HL-60 (cell line): ENCODE results near the gene PTEN.

Source experiments
- DNase-seq, 2 experiments: peaks; one replicate each; pipeline ENCODE4 v3.0.0-alpha.2; 2010 to 2020; ENCODE audit warnings: low read depth in 1 of 2, low spot score in 1 of 2
- H3K27ac ChIP-seq: fragments of 250-450 bp; sonication (Bioruptor Pico); replicated peaks from 2 replicates; pipeline ENCODE4 v1.5.1; 2020; ENCODE audit warnings: mild to moderate bottlenecking, moderate library complexity
- H3K27me3 ChIP-seq: fragments of 250-450 bp; sonication (Bioruptor Pico); 2 replicates; pipeline ENCODE4 v1.5.1; 2021; ENCODE audit warnings: mild to moderate bottlenecking, moderate library complexity; ENCODE audit not compliant: insufficient read depth, poor library complexity, severe bottlenecking
- H3K4me3 ChIP-seq: replicated peaks from 2 replicates; pipeline ENCODE4 v1.5.1; 2011; ENCODE audit warnings: mild to moderate bottlenecking, control low read depth, low read length; ENCODE audit not compliant: insufficient read depth
- CTCF ChIP-seq: IDR thresholded peaks from one replicate; pipeline ENCODE4 v1.5.1; 2011; ENCODE audit warnings: low read length, control low read depth, inconsistent platforms; ENCODE audit not compliant: insufficient read depth
- GABPA ChIP-seq: IDR thresholded peaks from 2 replicates; pipeline ENCODE4 v1.6.1; 2012; ENCODE audit warnings: low read depth
- POLR2AphosphoS5 ChIP-seq: IDR thresholded peaks from 2 replicates; pipeline ENCODE4 v1.6.1; 2012; ENCODE audit warnings: low read depth
- SPI1 ChIP-seq: IDR thresholded peaks from 2 replicates; pipeline ENCODE4 v1.6.1; 2012; ENCODE audit warnings: low read depth, mild to moderate bottlenecking, borderline replicate concordance
- TF ChIP-seq, protein P1 (sequence below): IDR thresholded peaks from 2 replicates; pipeline ENCODE4 v1.6.1; 2012; ENCODE audit warnings: low read depth; ENCODE audit not compliant: insufficient replicate concordance

The PTEN gene

DNA sequence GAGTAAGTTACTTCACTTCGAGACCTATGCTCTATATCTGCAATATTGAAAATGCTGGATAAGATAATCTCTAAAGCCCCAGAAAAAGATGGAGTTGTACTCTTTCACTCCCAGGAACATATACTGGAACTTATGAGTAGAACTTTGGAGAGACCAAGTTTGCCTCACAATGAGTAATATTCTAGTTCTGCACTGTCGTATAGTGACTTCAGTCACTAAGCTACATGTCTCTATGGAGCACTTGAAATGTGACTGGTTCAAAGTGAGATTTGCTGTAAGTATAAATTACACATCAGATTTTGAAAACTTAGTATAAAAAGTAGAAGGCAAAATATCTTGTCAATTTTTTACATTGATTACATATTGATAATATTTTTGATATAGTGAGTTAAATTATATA is 116.4 kb downstream of the PTEN start:
- H3K27me3 ChIP-seq: no peaks in the 10 kb centered on the region
- TF ChIP-seq, protein P1, sequence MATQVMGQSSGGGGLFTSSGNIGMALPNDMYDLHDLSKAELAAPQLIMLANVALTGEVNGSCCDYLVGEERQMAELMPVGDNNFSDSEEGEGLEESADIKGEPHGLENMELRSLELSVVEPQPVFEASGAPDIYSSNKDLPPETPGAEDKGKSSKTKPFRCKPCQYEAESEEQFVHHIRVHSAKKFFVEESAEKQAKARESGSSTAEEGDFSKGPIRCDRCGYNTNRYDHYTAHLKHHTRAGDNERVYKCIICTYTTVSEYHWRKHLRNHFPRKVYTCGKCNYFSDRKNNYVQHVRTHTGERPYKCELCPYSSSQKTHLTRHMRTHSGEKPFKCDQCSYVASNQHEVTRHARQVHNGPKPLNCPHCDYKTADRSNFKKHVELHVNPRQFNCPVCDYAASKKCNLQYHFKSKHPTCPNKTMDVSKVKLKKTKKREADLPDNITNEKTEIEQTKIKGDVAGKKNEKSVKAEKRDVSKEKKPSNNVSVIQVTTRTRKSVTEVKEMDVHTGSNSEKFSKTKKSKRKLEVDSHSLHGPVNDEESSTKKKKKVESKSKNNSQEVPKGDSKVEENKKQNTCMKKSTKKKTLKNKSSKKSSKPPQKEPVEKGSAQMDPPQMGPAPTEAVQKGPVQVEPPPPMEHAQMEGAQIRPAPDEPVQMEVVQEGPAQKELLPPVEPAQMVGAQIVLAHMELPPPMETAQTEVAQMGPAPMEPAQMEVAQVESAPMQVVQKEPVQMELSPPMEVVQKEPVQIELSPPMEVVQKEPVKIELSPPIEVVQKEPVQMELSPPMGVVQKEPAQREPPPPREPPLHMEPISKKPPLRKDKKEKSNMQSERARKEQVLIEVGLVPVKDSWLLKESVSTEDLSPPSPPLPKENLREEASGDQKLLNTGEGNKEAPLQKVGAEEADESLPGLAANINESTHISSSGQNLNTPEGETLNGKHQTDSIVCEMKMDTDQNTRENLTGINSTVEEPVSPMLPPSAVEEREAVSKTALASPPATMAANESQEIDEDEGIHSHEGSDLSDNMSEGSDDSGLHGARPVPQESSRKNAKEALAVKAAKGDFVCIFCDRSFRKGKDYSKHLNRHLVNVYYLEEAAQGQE: no peak
- TF ChIP-seq SPI1: no peak
- TF ChIP-seq CTCF: no peak
- TF ChIP-seq GABPA: no peak
- no peak for TF ChIP-seq POLR2AphosphoS5
- no peak overlapping the region for H3K27ac ChIP-seq
- H3K4me3 ChIP-seq: no peak overlapping the region
- DNase-seq: no peak

DNA sequence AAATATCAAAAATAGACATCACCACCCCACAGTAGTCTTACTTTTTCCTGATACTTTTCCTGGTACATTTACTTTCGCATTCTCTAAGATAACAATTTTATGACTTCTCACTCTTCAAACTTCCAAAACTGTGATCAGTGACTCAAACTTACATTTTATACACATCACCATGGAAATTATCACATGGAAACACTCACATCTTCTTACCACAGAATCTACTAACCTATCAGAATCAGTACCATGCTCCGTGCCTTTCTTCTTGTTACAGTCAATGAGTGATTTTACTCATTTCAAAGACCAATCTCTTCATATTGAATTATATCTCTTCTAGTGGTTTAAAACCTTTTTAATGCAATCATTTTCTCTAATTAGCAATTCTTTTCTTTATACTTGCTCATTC is 120.3 kb downstream of the PTEN start:
- Histone ChIP-seq H3K4me3 (no peak overlapping the region), H3K27ac (no peak overlapping the region), H3K27me3 (no peaks in the 10 kb centered on the region)
- no peak for DNase-seq
- TF ChIP-seq, protein P1: no peak
- TF ChIP-seq CTCF (no peak), POLR2AphosphoS5 (no peak), GABPA (no peak), SPI1 (no peak)

- Histone ChIP-seq H3K27ac (no peak overlapping the region), H3K27me3 (no peaks in the 10 kb centered on the region)
- TF ChIP-seq POLR2AphosphoS5 (no peak), CTCF (no peak)
- TF ChIP-seq, protein P1: no peak
Measured at GRCh38 chr10:87987206-87987605, 123.8 kb downstream of the PTEN start.

More at GRCh38 chr10:87987206-87987605, 123.8 kb downstream of the PTEN start:
- no peak overlapping the region for H3K4me3 ChIP-seq
- no peak for DNase-seq
